B cell (primary cell): ENCODE results near the gene BSDC1. TPM values are rescaled to one million over a fixed set of nuclear protein-coding genes. Genes with fewer than 3 reads are reported as not detected.

ENCODE experiments used
- ATAC-seq: fragments of 200-7000 bp; cut with Tn5 transposase; one replicate; pipeline ENCODE4 v1.10.0; 2021; ENCODE audit warnings: low read depth, mild to moderate bottlenecking, moderate number of reproducible peaks, moderate library complexity
- CTCF ChIA-PET: fragments of 350-600 bp; sonication (Branson Sonifier 250); formaldehyde crosslinking; loops from one replicate; lab custom pipeline; 2021; ENCODE audit warnings: antibody characterized with exemption, inconsistent platforms; lab: Charles Lee
- POLR2A ChIA-PET: fragments of 350-600 bp; sonication (Branson Sonifier 250); formaldehyde crosslinking; loops from one replicate; lab custom pipeline; 2021; ENCODE audit warnings: antibody characterized with exemption; lab: Charles Lee
- DNase-seq: peaks from one replicate; pipeline ENCODE4 v3.0.0; 2013
- H2AFZ ChIP-seq: 2 replicates; pipeline ENCODE4 v1.6.1; 2012; ENCODE audit warnings: mild to moderate bottlenecking, low read depth, low read length; ENCODE audit not compliant: insufficient read depth, poor library complexity, severe bottlenecking
- H3K27ac ChIP-seq, 2 donors: 1 replicate in 1 of 2; 2 replicates in 1 of 2; pipeline ENCODE4 v1.5.1; 2012 to 2013; ENCODE audit warnings: low read length in 2 of 2, mild to moderate bottlenecking in 2 of 2, moderate library complexity in 1 of 2
- H3K27me3 ChIP-seq, 4 experiments: fragments of 200-600 bp in 1 of 4; sonication (generic) in 1 of 4; replicated peaks in 1 of 4; 1 replicate in 2 of 4; 2 replicates in 2 of 4; pipeline versions ENCODE4 v1.6.1 to v1.7.0; 2013 to 2016; ENCODE audit warnings: low read length in 3 of 4, mild to moderate bottlenecking in 2 of 4, mixed read lengths in 1 of 4, moderate library complexity in 1 of 4; ENCODE audit not compliant: insufficient read depth in 4 of 4, control insufficient read depth in 3 of 4; ENCODE audit errors: control extremely low read depth in 1 of 4
- H3K36me3 ChIP-seq, 2 experiments: replicated peaks in 1 of 2; 1 replicate in 1 of 2; 2 replicates in 1 of 2; pipeline versions ENCODE4 v1.6.1 to v1.7.1; 2013; ENCODE audit warnings: low read length in 1 of 2; ENCODE audit not compliant: insufficient read depth in 2 of 2, control insufficient read depth in 1 of 2; ENCODE audit errors: control extremely low read depth in 1 of 2, extremely low read depth in 1 of 2
- H3K4me1 ChIP-seq, 2 donors: fragments of 200-600 bp in 1 of 2; sonication (generic) in 1 of 2; 1 replicate in 1 of 2; 2 replicates in 1 of 2; pipeline versions ENCODE4 v1.5.1 to v1.6.1; 2013 to 2017; ENCODE audit warnings: low read length in 2 of 2; ENCODE audit not compliant: control insufficient read depth in 2 of 2, insufficient read depth in 2 of 2
- H3K4me2 ChIP-seq: replicated peaks from 2 replicates; pipeline ENCODE3; 2012; ENCODE audit warnings: mild to moderate bottlenecking, low read depth, low read length; ENCODE audit not compliant: poor library complexity, severe bottlenecking
- H3K4me3 ChIP-seq, 5 experiments: fragments of 200-600 bp in 1 of 5; sonication (generic) in 1 of 5; 1 replicate in 3 of 5; 2 replicates in 2 of 5; pipeline versions ENCODE4 v1.5.1 to v1.7.0; 2011 to 2016; ENCODE audit warnings: low read length in 4 of 5, mild to moderate bottlenecking in 4 of 5, low read depth in 2 of 5, control low read depth in 1 of 5, moderate library complexity in 1 of 5; ENCODE audit not compliant: insufficient read depth in 1 of 5; ENCODE audit errors: control extremely low read depth in 1 of 5, extremely low read depth in 1 of 5
- H3K79me2 ChIP-seq: fragments of 200-600 bp; sonication (generic); one replicate; pipeline ENCODE4 v1.6.0; 2016; ENCODE audit warnings: low read length; ENCODE audit not compliant: control insufficient read depth, insufficient read depth
- H3K9ac ChIP-seq: fragments of 200-600 bp; sonication (generic); 2 replicates; pipeline ENCODE4 v1.6.1; 2017; ENCODE audit warnings: mild to moderate bottlenecking, low read length, moderate library complexity
- H3K9me3 ChIP-seq, 3 donors: one replicate each; pipeline versions ENCODE4 v1.6.1 to v1.7.1; 2013; ENCODE audit warnings: low read length in 2 of 3; ENCODE audit not compliant: control insufficient read depth in 2 of 3, insufficient read depth in 1 of 3; ENCODE audit errors: control extremely low read depth in 1 of 3
- H4K20me1 ChIP-seq: 2 replicates; pipeline ENCODE4 v1.6.0; 2012; ENCODE audit warnings: mild to moderate bottlenecking, low read length; ENCODE audit not compliant: insufficient read depth, control insufficient read depth, poor library complexity, severe bottlenecking
- H3K27ac Mint-ChIP-seq: one replicate; pipeline ENCODE4 v1.8.0; 2021; ENCODE audit warnings: mixed read lengths
- H3K27me3 Mint-ChIP-seq: one replicate; pipeline ENCODE4 v1.8.0; 2021; ENCODE audit warnings: mixed read lengths
- H3K4me1 Mint-ChIP-seq: one replicate; pipeline ENCODE4 v1.8.0; 2021; ENCODE audit warnings: mixed read lengths
- H3K4me3 Mint-ChIP-seq: one replicate; pipeline ENCODE4 v1.8.0; 2021; ENCODE audit warnings: mixed read lengths
- H3K9me3 Mint-ChIP-seq: one replicate; pipeline ENCODE4 v1.8.0; 2022; ENCODE audit warnings: mixed read lengths; ENCODE audit not compliant: insufficient read depth
- EZH2 ChIP-seq: IDR thresholded peaks from 2 replicates; pipeline ENCODE4 v1.6.1; 2012; ENCODE audit warnings: borderline replicate concordance, low read depth, mild to moderate bottlenecking, moderate library complexity, low read length; ENCODE audit not compliant: insufficient read depth, poor library complexity, severe bottlenecking
- WGBS: methylation state at CpG from one replicate; pipeline ENCODE4 v1.1.5; 2013; ENCODE audit warnings: missing lambda C conversion rate; ENCODE audit not compliant: insufficient coverage; 5-methylcytosine and 5-hydroxymethylcytosine counted together
- intact Hi-C: fragments of 100-400 bp; cut with micrococcal nuclease; formaldehyde crosslinking; loops from one replicate; pipeline ENCODE4 v1.10.0; 2022
- polyA plus RNA-seq: library from polyadenylated mRNA; depleted of rRNA; stranded (reverse); fragments of >200 nt; gene quantifications from 2 replicates; pipeline ENCODE4 v1.2.3, GENCODE V29; 2012
- total RNA-seq, 2 donors: library from RNA; stranded (reverse); fragments of 120-200 nt in 1 of 2; gene quantifications; 1 replicate in 1 of 2; 2 replicates in 1 of 2; pipeline versions ENCODE4 v1.2.3 to v1.2.4, GENCODE V29; 2013 to 2022
- TF ChIP-seq, protein P1 (sequence below): fragments of 200-600 bp; IDR thresholded peaks from one replicate; pipeline ENCODE4 v1.8.0; 2022; ENCODE audit warnings: antibody characterized with exemption, mild to moderate bottlenecking

The BSDC1 gene
- total and polyA plus RNA-seq, 2 donors (not counting 1 experiment from before 2014, with no cell fraction given): 54.5 to 117 TPM

DNA sequence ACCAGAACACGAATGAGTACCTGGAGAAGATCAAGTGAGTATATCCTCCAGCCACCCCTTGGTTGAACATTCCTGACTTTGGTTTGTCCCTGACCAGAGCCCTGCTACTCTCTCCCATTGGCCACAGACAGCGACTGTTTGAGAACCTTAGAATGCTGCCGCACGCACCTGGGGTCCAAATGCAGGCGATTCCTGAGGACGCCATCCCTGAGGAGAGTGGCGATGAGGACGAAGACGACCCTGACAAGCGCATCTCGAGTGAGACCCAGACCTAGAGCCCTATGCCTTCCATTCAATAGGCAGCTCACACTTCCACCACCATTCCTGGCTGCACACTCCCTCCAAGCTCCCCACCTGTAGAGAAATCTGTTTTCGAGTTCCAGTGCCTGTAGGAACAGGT, 62.7 kb downstream of the BSDC1 start:
- H3K36me3 ChIP-seq: peaks cover 1 to 69% of the 10 kb centered on the region in 2 experiments
- H3K4me1 Mint-ChIP-seq: peaks cover 28% of the 10 kb centered on the region
- DNase-seq (no peak), ATAC-seq (no peak)
- no peak overlapping the region for H3K4me3 Mint-ChIP-seq
- no peaks in the 10 kb centered on the region for H3K9me3 Mint-ChIP-seq
- no peaks in the 10 kb centered on the region for H3K9me3 ChIP-seq
- CTCF ChIA-PET: interaction anchor here (0.9 to 1.5 kb wide), 7 partner anchors 10 to 116 kb away, joined by 3 to 6 read pairs (median 4); no protein-coding TSS in a partner anchor
- H3K4me2 ChIP-seq: no peak overlapping the region
- H3K27me3 Mint-ChIP-seq: no peaks in the 10 kb centered on the region
- H3K27ac ChIP-seq: no peak overlapping the region
- H2AFZ ChIP-seq: no peak overlapping the region
- H3K9ac ChIP-seq: no peak overlapping the region
- no peak for TF ChIP-seq EZH2
- TF ChIP-seq, protein P1, sequence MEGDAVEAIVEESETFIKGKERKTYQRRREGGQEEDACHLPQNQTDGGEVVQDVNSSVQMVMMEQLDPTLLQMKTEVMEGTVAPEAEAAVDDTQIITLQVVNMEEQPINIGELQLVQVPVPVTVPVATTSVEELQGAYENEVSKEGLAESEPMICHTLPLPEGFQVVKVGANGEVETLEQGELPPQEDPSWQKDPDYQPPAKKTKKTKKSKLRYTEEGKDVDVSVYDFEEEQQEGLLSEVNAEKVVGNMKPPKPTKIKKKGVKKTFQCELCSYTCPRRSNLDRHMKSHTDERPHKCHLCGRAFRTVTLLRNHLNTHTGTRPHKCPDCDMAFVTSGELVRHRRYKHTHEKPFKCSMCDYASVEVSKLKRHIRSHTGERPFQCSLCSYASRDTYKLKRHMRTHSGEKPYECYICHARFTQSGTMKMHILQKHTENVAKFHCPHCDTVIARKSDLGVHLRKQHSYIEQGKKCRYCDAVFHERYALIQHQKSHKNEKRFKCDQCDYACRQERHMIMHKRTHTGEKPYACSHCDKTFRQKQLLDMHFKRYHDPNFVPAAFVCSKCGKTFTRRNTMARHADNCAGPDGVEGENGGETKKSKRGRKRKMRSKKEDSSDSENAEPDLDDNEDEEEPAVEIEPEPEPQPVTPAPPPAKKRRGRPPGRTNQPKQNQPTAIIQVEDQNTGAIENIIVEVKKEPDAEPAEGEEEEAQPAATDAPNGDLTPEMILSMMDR: no peak
- H3K79me2 ChIP-seq: peaks cover 30% of the 10 kb centered on the region
- no peaks in the 10 kb centered on the region for H3K27me3 ChIP-seq
- peak overlapping the region; percentile 57 for H3K27ac Mint-ChIP-seq
- H4K20me1 ChIP-seq: peaks cover 29% of the 10 kb centered on the region
- POLR2A ChIA-PET: interaction anchor here (0.5 to 1.3 kb wide), 2 partner anchors 10 to 11 kb away, joined by 3 to 4 read pairs; no protein-coding TSS in a partner anchor
- intact Hi-C loops: no loop called here
- peaks cover 21 to 23% of the 10 kb centered on the region in 2 donors for H3K4me1 ChIP-seq
- WGBS: 93% methylated on average over 12 of the region's 12 CpGs
- no peak overlapping the region for H3K4me3 ChIP-seq

GRCh38 chr1:32330558-32331151, 63.6 kb downstream of the BSDC1 start:
- no peak overlapping the region for H3K27ac Mint-ChIP-seq
- intact Hi-C loops: no loop called here
- TF ChIP-seq EZH2: no peak
- TF ChIP-seq, protein P1: no peak
- DNase-seq: no peak
- 95% methylated on average over 12 of the region's 12 CpGs for WGBS
- Histone ChIP-seq H2AFZ (no peak overlapping the region), H3K4me2 (no peak overlapping the region), H4K20me1 (peaks cover 26% of the 10 kb centered on the region), H3K9me3 (no peaks in the 10 kb centered on the region), H3K9ac (no peak overlapping the region), H3K4me1 (peaks cover 18 to 19% of the 10 kb centered on the region in 2 donors), H3K27ac (peak overlapping the region in 1 of 2 donors; percentile 44), H3K36me3 (peaks cover 1 to 74% of the 10 kb centered on the region in 2 experiments), H3K27me3 (no peaks in the 10 kb centered on the region), H3K79me2 (peaks cover 32% of the 10 kb centered on the region), H3K4me3 (no peak overlapping the region)
- H3K9me3 Mint-ChIP-seq: no peaks in the 10 kb centered on the region
- ChIA-PET CTCF (interaction anchor here (0.9 to 1.5 kb wide), 5 partner anchors 12 to 115 kb away, joined by 3 to 6 read pairs (median 4); no protein-coding TSS in a partner anchor), POLR2A (interaction anchor here (0.8 to 1.3 kb wide), 2 partner anchors 9 to 39 kb away, joined by 4 read pairs; partner anchors contain the start of gene HDAC1)
- no peak for ATAC-seq
- no peak overlapping the region for H3K4me3 Mint-ChIP-seq
- H3K27me3 Mint-ChIP-seq: no peaks in the 10 kb centered on the region
- peaks cover 27% of the 10 kb centered on the region for H3K4me1 Mint-ChIP-seq
